Body of pancreas (tissue), 4 donors: ENCODE measurements around the gene CDCA3.
A peak's percentile ranks its signal among the peaks of the same experiment; 100 is the strongest.

Experiments
- POLR2A ChIP-seq, 3 donors: fragments of 450-650 bp; IDR thresholded peaks; one replicate each; pipeline ENCODE4 v1.6.1; 2016; ENCODE audit warnings: antibody characterized with exemption in 3 of 3, mild to moderate bottlenecking in 2 of 3
- TF ChIP-seq, protein P1 (sequence below), 7 experiments: fragments of 450-650 bp in 4 of 7; fragments of 200-600 bp in 3 of 7; sonication (generic) in 3 of 7; IDR thresholded peaks; one replicate each; pipeline ENCODE4 v1.5.1; 2016 to 2019; ENCODE audit warnings: antibody characterized with exemption in 7 of 7

DNA sequence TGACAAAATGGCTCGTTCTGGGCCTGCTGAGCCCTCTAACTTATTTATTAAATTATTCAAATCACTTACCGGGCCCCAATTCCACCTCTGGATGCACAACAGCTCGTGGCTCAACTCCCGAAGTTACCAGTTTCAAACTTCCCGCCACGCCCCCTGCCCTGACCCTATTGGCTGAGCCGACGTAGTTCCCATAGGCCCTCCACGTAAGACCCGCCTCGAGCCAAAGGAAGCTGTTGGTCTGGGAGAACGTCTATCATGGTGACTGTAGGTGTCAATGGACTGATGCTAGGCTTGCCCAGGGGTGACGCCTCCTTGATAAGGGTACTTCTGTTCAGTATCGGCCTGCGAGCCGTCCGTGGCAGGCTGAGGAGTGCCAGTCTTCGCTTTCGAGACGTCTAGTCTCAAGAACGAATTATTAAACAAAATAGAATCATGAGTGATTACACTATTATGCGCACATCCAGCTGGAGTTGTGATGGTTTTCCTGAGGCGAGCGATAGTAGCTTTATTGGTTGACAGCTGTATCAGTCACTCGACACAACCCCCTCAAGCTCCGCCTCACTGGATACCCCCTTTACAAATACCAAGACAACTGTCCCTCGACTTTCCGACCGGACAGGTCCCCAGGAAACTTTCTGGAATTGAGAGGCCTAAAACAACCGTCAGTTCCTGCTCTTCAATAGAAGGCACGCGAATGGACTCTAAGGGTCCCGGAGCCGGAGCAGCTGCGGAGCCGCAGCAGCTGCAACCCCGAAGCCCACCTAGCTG, at the start of gene CDCA3:
- TF ChIP-seq, protein P1, sequence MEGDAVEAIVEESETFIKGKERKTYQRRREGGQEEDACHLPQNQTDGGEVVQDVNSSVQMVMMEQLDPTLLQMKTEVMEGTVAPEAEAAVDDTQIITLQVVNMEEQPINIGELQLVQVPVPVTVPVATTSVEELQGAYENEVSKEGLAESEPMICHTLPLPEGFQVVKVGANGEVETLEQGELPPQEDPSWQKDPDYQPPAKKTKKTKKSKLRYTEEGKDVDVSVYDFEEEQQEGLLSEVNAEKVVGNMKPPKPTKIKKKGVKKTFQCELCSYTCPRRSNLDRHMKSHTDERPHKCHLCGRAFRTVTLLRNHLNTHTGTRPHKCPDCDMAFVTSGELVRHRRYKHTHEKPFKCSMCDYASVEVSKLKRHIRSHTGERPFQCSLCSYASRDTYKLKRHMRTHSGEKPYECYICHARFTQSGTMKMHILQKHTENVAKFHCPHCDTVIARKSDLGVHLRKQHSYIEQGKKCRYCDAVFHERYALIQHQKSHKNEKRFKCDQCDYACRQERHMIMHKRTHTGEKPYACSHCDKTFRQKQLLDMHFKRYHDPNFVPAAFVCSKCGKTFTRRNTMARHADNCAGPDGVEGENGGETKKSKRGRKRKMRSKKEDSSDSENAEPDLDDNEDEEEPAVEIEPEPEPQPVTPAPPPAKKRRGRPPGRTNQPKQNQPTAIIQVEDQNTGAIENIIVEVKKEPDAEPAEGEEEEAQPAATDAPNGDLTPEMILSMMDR (IDR thresholded peaks at IDR 0.05): peak in 3 of 7 experiments; percentile 6 to 18 (median 13)
- peak; percentile 80 to 98 (median 98) for TF ChIP-seq POLR2A (IDR thresholded peaks at IDR 0.05)
